Ovary (tissue), 9 donors: ENCODE measurements around the gene WDR1. TPM values are rescaled to one million over a fixed set of nuclear protein-coding genes. Genes with fewer than 3 reads are reported as not detected.

Experiments
- DNase-seq, 5 donors: peaks; one replicate each; pipeline ENCODE4 v3.0.0-alpha.2; 2019 to 2020
- H3K27ac ChIP-seq, 2 donors: fragments of 200-600 bp; one replicate each; pipeline versions ENCODE4 v1.5.1 to v1.8.0; 2019 to 2022
- H3K27me3 ChIP-seq: fragments of 200-600 bp; one replicate; pipeline ENCODE4 v1.8.0; 2022
- H3K36me3 ChIP-seq: fragments of 200-600 bp; sonication (generic); one replicate; pipeline ENCODE4 v1.5.1; 2019
- H3K4me1 ChIP-seq: one replicate; pipeline ENCODE4 v1.8.1; 2013; ENCODE audit warnings: mild to moderate bottlenecking, moderate library complexity; ENCODE audit not compliant: insufficient read depth
- H3K4me3 ChIP-seq: fragments of 200-600 bp; sonication (generic); one replicate; pipeline ENCODE4 v1.5.1; 2017
- H3K9me3 ChIP-seq, 2 donors: fragments of 200-600 bp in 1 of 2; sonication (generic) in 1 of 2; one replicate each; pipeline versions ENCODE4 v1.5.1 to v1.8.1; 2013 to 2019; ENCODE audit warnings: mild to moderate bottlenecking in 1 of 2, moderate library complexity in 1 of 2
- CTCF ChIP-seq, 3 donors: fragments of 450-650 bp in 2 of 3; fragments of 200-600 bp in 1 of 3; IDR thresholded peaks; one replicate each; pipeline versions ENCODE4 v1.5.1 to v1.8.0; 2016 to 2022; ENCODE audit warnings: antibody characterized with exemption in 3 of 3, mild to moderate bottlenecking in 1 of 3
- EP300 ChIP-seq: sonication (generic); formaldehyde crosslinking; IDR thresholded peaks from one replicate; pipeline ENCODE4 v1.6.1; 2017; ENCODE audit warnings: antibody characterized with exemption
- POLR2A ChIP-seq: fragments of 450-650 bp; IDR thresholded peaks from one replicate; pipeline ENCODE4 v1.6.1; 2017; ENCODE audit warnings: antibody characterized with exemption, mild to moderate bottlenecking, moderate library complexity
- WGBS, 3 donors: extraction: QIAGEN DNeasy Blood & Tissue Kit in 1 of 3; methylation state at CpG; one replicate each; pipeline versions ENCODE4 v1.1.5 to v1.1.7; 2013 to 2017; 5-methylcytosine and 5-hydroxymethylcytosine counted together
- intact Hi-C, 4 donors: fragments of 100-400 bp; cut with DNase I; formaldehyde crosslinking; loops; one replicate each; pipeline versions ENCODE4 v1.11.0 to v1.15.1; 2022 to 2023
- polyA plus RNA-seq, 2 donors: library from polyadenylated mRNA; stranded (reverse); fragments of 200-250 nt in 1 of 2; fragments of 350-450 nt in 1 of 2; fragmentation: Illumina TruSeq in 1 of 2; extraction: RNeasy Lipid Tissue Mini Kit (QIAGEN cat#74804) in 1 of 2; gene quantifications; one replicate each; pipeline ENCODE4 v1.2.3, GENCODE V29; 2013 to 2014
- total RNA-seq, 7 donors: library from RNA; depleted of rRNA in 2 of 7; stranded (reverse); fragments of >200 nt in 2 of 7; fragmentation: NEBNext Ultra II Directional in 3 of 7; extraction: Animal tissue kit (Norgen Biotek cat#: 25700) in 3 of 7; gene quantifications; one replicate each; pipeline versions ENCODE4 v1.1.0 to v1.2.4, GENCODE V29; 2016 to 2023
- donor health status: DM: no; HTN: no; CAD: no; lungs with moderate emphysema.
- donor health status: DM: no; HTN: no; CAD: no.
- donor health status: Bipolar disorder and iron deficiency.
- donor health status: DM: yes; HTN: yes; CAD: no.
- donor health status: DM: no; HTN: no; CAD: no.
- donor health status: DM: yes; HTN: yes; CAD: no.

The WDR1 gene
- total and polyA plus RNA-seq, 9 donors, result 67.2 to 352 (median 260) TPM

GRCh38 chr4:10085828-10086505 is 30.6 kb downstream of the WDR1 start:
- Histone ChIP-seq H3K9me3 (no peaks in the 10 kb centered on the region), H3K4me1 (no peaks in the 10 kb centered on the region), H3K4me3 (no peak overlapping the region), H3K27ac (no peak overlapping the region), H3K36me3 (no peaks in the 10 kb centered on the region), H3K27me3 (no peaks in the 10 kb centered on the region)
- DNase-seq, result peak in 1 of 5 donors; percentile 9
- TF ChIP-seq EP300 (no peak), POLR2A (no peak), CTCF (IDR thresholded peaks at IDR 0.05) (no peak)
- 73 to 79% (median 77%) methylated on average over 23 of the region's 23 CpGs for WGBS, 3 donors
- intact Hi-C loops, result no loop called here

GRCh38 chr4:10085386-10085785 is 31.2 kb downstream of the WDR1 start:
- Histone ChIP-seq H3K27ac (no peak overlapping the region), H3K27me3 (no peaks in the 10 kb centered on the region), H3K4me1 (no peaks in the 10 kb centered on the region), H3K36me3 (no peaks in the 10 kb centered on the region), H3K9me3 (no peaks in the 10 kb centered on the region), H3K4me3 (no peak overlapping the region)
- WGBS, 3 donors, result 68 to 77% (median 76%) methylated on average over 11 of the region's 11 CpGs
- DNase-seq, result peak in 4 of 5 donors; percentile 3 to 32 (median 22)
- TF ChIP-seq CTCF (IDR thresholded peaks at IDR 0.05), result no peak
- TF ChIP-seq EP300, result no peak
- TF ChIP-seq POLR2A, result no peak
- intact Hi-C loops, result no loop called here

- intact Hi-C loops, result no loop called here
- Histone ChIP-seq H3K4me3 (no peak overlapping the region), H3K27ac (no peak overlapping the region), H3K4me1 (no peaks in the 10 kb centered on the region), H3K36me3 (no peaks in the 10 kb centered on the region), H3K9me3 (no peaks in the 10 kb centered on the region), H3K27me3 (no peaks in the 10 kb centered on the region)
- TF ChIP-seq POLR2A, result no peak
- no peak for TF ChIP-seq CTCF (IDR thresholded peaks at IDR 0.05)
- TF ChIP-seq EP300, result no peak
- DNase-seq, result peak in 4 of 5 donors; percentile 6 to 19 (median 12)
- 78 to 85% (median 84%) methylated on average over 21 of the region's 21 CpGs for WGBS, 3 donors
Observed at GRCh38 chr4:10084651-10085358, 31.8 kb downstream of the WDR1 start.

- 61 to 69% (median 61%) methylated on average over 23 of the region's 23 CpGs for WGBS, 3 donors
- Histone ChIP-seq H3K27ac (no peak overlapping the region), H3K36me3 (no peaks in the 10 kb centered on the region)
Observed at GRCh38 chr4:10083861-10084641, 32.5 kb downstream of the WDR1 start.

More at GRCh38 chr4:10083861-10084641, 32.5 kb downstream of the WDR1 start:
- peak in 3 of 5 donors; percentile 13 to 35 (median 22) for DNase-seq
- Histone ChIP-seq H3K27me3 (no peaks in the 10 kb centered on the region), H3K9me3 (no peaks in the 10 kb centered on the region), H3K4me3 (no peak overlapping the region), H3K4me1 (no peaks in the 10 kb centered on the region)
- intact Hi-C loops, result no loop called here
- TF ChIP-seq EP300 (no peak), POLR2A (no peak)
